Neural progenitor cell (in vitro differentiated cells): ENCODE results near the gene EPB41L4B.

Experiments used
- CTCF ChIP-seq: fragments of 200-600 bp; sonication (generic); IDR thresholded peaks from 2 replicates; pipeline ENCODE4 v1.5.1; 2017; ENCODE audit warnings: antibody characterized with exemption, mild to moderate bottlenecking
- EZH2 ChIP-seq: fragments of 200-600 bp; sonication (generic); IDR thresholded peaks from 2 replicates; pipeline ENCODE4 v1.6.1; 2017; ENCODE audit warnings: antibody characterized with exemption, mild to moderate bottlenecking, moderate library complexity

- TF ChIP-seq CTCF: no peak
- no peak for TF ChIP-seq EZH2
These were observed 2.7 kb downstream of the EPB41L4B start for GRCh38 chr9:109317979-109318741.
